ENCODE results near the gene UBFD1.
"Not testable (repeated sequence)": the region's sequence is repeated elsewhere in the genome, so short reads cannot be mapped to it uniquely, and the experiment has no call there.

DNA sequence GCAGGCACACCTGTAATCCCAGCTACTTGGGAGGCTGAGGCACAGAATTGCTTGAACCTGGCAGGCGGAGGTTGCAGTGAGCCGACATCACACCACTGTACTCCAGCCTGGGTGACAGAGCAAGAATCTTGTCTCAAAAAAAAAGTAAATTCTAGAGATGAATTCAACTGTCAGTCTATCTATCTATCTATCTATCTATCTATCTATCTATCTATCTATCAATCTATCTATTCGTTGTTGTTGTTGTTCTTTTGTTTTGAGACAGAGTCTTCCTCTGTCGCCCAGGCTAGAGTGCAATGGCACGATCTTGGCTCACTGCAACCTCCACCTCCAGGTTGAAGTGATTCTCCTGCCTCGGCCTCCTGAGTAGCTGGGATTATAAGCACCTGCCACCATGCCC lies 53.4 kb downstream of the UBFD1 start:
- not testable (repeated sequence) for TF ChIP-seq POLR2A (IDR thresholded peaks at IDR 0.05)
- TF ChIP-seq, protein P1, sequence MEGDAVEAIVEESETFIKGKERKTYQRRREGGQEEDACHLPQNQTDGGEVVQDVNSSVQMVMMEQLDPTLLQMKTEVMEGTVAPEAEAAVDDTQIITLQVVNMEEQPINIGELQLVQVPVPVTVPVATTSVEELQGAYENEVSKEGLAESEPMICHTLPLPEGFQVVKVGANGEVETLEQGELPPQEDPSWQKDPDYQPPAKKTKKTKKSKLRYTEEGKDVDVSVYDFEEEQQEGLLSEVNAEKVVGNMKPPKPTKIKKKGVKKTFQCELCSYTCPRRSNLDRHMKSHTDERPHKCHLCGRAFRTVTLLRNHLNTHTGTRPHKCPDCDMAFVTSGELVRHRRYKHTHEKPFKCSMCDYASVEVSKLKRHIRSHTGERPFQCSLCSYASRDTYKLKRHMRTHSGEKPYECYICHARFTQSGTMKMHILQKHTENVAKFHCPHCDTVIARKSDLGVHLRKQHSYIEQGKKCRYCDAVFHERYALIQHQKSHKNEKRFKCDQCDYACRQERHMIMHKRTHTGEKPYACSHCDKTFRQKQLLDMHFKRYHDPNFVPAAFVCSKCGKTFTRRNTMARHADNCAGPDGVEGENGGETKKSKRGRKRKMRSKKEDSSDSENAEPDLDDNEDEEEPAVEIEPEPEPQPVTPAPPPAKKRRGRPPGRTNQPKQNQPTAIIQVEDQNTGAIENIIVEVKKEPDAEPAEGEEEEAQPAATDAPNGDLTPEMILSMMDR (IDR thresholded peaks at IDR 0.05), result not testable (repeated sequence)
